Islet of Langerhans (tissue), 1 donor: ENCODE data around the gene MID1.

Source experiments
- FAIRE-seq: peaks from one replicate; lab custom pipeline; 2011; peaks lifted over from hg19 to GRCh38; lab: Jason Lieb, UNC

The MID1 gene

DNA sequence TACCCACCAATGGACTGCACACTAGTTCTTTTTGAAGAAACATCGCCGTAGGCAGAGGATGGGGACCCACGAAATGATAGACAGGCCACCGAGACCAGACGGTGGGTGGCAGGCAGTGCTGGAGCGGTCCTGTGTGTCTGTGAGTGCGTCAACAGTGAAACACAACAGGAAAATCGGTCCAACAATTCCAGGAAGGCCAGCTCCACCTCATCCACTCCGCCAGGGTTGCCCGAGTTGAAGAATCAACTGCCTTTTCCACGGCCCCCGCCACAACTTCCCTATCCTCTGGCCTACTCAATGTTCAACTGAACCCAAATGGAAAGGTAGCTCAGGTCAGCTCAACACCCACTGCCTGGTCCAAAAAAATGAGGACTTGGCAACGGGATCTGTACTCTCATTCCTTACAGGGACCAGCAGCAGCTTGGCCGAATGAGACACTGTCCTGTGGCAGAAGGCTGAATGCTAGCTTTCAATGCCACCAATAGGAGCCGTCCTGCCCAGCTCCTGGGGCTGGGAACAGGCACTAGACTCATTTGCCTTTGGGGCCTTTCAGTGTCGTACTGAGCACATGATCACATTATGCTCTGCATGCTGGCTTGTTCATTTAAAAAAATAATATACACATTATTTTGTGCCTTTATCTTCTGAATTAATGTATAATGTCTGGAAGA lies 43.5 kb downstream of the MID1 start:
- no peak for FAIRE-seq

DNA sequence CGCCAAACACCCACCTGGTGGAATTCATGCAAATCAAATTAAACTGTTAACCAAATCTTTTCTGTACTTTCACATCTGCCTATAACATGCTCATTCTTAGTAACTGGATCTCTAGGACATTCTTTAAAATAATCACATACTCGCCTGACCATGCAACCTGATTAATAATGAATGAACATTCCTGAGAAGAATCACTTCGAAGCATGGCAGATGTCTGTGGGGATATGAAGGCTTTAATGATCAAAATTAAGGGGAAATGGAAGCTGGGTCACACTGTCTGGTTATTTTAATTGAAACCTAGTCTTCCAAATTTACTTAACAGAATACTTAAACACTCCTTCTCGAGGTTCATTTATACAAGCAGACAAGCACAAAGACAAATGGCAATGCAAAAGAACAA lies 44.2 kb downstream of the MID1 start:
- no peak for FAIRE-seq

DNA sequence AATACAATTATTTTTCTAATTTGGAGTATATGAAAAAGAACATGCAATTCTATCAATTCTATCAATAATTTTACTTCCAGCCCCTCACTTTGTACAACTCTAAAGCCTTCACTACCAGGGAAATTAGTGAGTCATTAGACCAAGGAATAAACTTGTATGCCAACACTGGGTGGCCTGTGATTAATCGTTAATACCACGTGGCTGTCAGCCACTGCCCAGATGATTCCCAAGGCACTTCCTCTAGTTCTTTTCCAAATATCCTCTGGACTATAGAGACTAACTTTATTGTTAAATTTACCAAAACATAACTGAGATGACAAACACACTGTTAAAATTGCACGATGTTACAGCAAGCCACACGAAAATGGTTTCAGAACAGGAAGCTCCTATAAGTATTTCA lies 45.7 kb downstream of the MID1 start:
- FAIRE-seq: no peak

DNA sequence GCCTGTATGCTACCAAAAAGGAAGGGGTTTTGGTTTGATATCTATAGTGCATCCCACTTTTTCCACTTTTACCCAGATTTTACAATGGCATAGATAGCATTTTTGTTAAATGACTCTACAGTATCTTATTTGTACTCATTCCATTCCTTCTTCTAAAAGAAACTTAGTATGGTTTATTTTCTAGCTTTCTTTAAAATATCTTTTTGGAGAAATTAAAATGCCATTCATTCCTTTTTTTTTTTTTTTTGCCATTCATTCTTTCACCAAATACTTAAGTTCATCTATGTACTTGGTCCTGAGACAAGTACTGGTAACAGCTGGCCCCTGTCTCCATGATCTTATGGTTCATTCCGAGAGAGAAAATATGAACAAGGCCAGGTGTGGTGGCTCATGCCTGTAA lies 49.1 kb downstream of the MID1 start:
- peak; percentile 72 for FAIRE-seq

DNA sequence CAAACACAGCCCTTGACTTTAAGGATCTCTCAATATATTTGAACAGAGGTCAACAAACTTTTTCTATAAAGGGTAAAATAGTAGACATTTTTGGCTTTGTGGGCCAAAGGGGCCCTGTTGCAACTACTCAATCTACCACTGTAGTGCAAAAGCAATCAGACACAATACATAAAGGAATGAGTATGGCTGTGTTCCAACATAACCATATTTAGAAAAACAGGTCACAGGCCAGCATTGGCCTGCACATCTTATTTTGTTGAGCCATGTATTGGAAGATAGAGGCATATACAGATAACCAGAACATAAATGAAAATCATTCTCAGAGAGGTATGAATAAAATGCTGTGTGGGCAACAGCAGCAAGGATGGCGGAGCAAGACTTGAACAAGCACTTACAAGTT lies 49.8 kb downstream of the MID1 start:
- FAIRE-seq: no peak

DNA sequence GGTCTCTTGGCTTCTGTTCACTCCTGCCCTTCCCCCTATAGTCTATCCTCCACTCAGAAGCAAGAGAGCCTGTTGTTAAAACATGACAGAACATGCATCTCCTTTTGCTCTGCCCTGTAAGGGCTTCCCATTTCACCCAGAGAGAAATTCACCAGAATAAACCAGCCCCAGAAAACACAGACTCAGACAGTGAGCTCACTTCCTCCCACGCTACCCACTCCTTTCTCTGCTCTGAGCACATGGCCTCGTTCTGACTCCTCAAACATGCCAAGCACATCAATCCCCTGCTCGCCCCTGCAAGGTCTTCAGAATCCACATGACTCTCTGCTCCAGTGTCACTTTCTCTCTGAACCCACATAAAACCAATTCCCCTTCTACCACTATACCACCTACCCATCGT lies 50.4 kb downstream of the MID1 start:
- no peak for FAIRE-seq

DNA sequence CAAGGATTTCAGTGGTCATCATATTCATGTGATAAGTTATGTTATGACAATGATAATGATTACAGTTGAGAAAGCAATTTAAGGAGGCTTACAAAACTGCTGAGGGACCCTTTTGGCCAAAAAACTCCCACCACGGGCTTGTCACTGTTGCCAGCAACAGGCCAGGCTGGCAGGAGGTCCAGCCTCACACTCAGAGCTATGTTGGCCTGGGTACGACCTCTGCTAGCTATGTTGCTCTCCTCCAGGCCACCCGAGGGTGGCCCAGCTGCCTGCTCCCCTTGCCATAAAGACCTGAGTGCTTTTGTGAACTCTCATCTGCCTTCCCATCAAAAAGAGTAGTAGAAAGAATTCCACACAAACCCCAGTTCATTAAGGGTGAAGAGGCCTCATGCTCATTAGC lies 52.0 kb downstream of the MID1 start:
- no peak for FAIRE-seq

DNA sequence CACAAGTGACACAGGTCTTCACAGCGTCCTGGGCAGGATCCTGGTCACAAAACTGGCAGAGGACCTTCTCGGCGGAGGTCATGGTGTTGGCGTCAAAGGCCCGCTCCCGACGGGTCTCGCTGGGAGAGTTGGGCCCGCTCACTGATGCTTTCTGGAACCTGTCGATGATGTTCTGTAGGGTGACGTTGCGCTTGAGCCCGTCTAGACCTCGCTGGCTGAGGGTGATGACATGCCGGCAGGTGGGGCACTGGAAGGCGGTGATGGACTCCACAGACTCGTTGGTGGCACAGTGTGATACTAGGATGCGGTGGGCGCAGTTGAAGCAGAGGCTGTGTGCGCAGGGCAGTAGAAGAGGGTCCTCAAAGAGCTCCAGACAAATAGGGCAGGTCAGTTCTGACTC lies 53.2 kb downstream of the MID1 start:
- no peak for FAIRE-seq

DNA sequence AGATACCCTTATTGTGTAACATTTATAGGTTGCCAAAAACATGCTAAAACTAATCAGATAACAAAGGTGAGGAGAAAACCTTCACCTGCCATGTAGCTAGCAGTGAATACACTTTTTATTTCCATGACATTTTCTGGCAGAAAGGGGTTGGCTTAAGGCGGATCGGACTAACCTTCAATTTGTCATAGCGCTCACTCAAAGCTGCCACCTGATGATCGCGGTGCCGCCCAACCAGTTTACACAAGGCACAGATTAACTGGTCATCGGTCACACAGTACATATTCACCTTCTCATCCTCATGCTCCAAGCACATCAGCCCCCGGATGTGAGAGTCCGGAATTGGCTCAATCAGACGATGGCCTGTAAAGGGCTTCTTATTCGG lies 53.7 kb downstream of the MID1 start:
- peak; percentile 36 for FAIRE-seq

DNA sequence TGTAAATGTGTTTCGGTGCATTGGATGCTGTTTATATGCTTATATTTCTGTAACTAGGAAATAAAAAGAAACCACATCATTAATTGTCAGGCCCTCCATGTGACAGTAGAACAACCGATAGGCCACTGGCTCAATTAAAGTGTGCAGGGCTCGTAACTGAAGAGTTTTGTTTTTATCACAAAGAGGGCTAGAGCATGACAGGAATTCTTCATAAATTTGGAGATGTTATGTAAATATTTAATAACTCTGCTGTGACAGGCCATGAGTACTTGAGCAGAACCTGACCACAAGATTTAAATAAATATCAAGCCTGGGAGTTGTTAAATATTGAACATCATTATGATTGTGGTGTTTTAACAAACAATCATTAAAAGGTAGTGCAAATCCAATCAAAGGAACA lies 55.9 kb downstream of the MID1 start:
- FAIRE-seq: no peak

DNA sequence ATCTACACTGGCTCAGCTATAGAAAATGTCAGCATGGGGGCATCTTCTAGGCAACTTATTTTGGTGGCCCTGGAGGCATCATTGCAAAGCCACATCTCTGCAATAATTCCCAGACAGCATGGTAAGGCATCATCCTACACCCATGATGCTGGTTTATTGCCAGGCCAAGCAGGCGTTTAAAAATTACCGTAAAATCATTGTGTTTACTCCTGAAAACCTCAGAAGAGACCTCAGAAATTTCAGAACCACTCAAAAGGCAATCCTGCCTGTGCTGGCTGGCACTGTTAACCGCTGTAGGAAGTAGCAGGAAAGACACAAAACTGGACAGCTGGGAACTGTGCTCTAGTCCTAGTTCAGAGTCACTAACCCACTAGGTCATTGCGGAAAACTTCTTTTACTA lies 63.2 kb downstream of the MID1 start:
- FAIRE-seq: no peak

DNA sequence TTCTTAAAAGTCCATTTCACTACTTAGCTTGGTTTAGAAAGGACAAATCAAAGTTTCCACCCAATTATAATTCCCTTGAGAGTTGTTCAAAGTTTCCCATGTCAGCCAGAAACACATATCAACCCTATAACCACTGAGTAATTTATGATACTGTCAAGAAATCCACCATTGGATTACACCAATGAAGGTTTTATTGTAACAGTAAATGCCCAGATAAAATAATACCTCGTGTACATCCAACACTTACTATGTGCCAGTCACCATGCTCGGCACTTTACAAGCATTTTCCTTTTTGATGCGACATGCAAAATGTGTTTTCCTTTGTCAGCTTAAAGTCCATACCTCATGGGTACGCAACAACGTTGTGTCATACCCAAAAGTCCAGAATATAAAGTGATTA lies 64.0 kb downstream of the MID1 start:
- FAIRE-seq: no peak

DNA sequence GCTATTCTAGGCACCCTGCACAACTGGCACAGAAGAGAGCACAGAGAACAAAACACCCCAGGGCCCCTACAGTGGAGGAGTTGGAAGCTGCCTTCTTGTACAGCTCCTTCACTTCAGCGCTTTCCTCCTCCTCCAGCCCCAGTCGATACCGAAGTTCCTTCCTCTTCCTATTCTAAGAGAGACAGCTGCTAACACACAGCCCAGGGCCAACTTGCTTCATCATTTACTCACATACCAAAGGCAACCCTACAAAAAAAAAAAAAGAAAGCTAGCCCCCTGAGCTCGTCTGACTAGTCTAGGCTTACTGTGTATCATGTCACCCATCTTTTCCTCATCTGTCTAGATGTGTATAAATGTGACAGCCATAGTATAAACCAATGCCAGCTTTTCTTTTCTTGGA lies 64.5 kb downstream of the MID1 start:
- no peak for FAIRE-seq

DNA sequence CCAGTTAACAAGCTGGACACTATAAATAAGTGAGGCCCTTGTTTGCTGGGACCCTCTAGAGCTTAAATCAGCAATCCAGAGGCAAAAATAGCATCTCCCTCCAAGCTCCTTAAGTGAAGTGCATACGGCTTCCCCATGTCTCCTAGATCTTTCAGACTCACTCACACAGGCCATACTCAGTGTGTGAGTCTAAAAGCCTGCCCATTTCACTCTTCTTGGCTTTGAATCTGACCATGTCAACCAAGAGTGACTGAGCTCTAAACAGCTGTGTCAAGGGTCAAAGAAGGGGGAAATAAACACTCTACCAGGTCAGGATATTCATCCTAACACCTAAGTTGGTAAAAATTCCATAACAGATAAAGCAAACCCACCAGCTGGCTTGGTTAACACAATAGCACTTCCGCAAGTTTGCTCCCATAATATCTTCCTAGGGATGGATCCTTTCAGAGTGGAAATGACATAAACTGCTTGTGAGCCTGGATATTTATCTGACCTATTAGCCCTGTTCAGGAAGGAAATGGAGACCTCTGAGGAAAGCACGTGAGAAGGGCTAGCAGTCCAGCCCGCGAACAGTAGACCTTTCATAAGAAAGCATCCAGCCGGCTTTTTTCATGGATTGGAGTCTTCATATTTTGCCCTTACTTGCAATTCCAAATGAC lies 65.6 kb downstream of the MID1 start:
- no peak for FAIRE-seq

DNA sequence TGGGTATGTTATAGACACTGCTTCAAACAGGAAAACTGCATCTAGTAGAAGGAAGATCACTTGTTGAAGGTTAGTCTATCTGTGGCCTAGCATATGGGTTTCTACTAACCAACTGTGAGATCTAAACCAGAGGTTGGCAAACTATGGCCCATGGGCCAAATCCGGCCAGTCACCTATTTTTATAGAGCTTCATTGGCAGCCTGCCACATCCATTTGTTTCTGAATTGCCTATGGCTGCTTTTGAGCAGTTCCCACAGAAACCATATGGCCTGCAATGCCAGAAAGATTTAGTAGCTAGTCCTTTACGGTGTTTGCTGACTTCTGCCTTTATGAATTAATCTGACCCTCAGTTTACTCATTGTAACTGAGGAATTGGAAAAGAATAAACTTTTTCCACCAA lies 71.1 kb downstream of the MID1 start:
- no peak for FAIRE-seq

DNA sequence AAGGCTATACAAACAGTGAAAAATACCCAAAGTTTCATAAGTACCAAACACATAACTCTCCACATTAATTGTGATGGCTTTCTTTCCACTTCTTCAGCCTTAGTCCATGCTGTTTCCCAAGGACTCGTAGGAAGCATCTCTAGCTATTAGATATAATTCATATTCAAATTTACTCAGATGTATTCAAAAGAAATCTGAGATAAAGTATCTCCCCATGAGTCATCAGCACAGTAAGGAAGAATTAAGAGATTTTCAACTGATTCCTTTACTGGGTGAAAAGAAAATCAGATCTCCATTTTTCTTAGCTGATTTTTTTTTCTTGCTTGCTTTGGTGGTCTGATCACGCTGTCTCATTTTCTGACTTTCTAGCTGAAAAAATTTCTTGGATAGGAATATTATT lies 71.7 kb downstream of the MID1 start:
- no peak for FAIRE-seq

DNA sequence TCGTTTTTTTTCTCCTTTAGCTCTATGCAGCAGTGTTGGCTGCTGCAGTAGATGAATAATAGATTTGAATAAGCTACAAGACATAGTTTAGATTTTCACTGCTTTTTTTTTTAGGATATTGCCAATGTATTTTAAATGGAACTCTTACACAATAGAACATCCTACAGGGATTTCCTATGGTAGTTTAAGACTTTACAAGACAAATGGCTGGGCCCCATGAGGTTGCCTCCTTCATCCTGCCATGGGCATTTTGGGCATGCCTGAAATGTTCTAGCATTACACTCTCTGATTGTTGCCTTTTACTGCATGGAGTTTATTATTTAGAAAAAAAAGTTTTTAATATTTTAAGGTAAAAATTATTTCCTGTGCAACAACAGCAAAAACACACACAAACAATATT lies 74.5 kb downstream of the MID1 start:
- no peak for FAIRE-seq

DNA sequence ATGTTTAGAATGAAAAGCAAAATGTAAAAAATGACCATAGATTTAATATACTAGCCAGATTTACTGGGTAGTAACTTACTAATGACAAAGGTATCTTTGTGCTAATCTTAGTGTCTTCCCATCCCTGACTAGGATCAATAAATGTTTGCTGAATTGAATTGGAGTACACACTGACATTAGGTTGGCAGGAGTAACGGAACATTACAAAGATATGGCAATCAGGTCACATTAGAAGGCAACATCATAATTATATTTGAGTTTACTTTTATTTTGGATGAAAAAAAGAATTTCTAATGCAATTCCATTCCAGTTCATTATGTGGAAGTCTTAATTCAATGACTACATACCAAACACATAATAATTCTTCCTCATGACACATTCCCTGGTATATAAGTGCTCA lies 77.8 kb downstream of the MID1 start:
- FAIRE-seq: no peak

DNA sequence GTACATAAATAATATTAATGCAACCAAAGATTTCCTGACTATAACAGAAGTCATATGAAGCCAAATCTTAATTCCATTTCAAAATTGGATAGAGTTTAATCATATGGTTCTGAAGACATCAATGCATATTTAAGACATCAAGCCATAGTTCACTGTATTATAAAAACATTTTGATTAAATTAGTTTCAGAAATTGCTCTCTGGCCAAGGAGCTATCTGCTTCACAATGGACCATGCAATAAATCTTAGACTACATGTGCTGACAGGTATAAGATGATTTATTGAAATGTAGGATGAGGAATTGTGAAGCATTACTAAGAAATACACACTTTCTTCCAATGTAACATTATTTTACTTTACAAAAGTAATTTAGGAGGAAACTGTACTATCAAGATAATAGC lies 81.6 kb downstream of the MID1 start:
- no peak for FAIRE-seq

DNA sequence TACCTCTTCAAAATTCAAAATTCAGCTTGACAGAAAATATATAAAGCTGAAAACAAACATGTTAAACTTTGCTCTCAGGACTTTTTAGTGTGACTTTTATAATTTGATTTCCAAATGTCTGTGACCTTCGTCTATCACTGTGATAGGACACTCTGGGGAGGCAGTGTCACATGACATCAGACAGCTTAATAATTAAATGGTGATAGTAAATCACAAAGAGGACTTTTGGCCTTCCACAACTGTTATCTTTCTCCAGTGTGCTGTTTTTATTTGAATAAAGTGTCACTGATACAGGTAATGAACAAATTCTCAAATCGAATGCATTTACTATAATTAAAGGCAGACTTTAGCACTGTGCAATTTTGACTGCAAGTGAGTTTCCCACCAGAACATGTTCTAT lies 83.1 kb downstream of the MID1 start:
- FAIRE-seq: no peak

DNA sequence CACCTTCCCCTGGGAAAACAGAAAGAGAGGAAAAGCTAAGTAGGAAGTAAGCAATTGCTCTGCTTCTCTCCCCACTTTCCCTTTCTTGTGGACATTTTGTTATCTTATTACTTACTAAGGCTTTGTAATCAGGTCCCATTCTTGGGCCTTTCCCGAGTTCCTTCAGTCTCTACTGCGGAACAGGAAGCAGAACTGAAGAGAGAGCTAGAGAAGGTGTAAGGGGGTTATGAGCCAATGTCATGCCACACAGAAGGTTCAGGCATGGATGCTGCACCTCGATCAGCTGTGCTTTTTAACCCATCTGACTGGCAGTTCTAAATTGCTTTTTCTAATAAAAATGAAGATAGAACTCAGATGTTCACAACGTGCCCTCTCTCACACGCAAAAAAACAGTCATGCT lies 83.6 kb downstream of the MID1 start:
- no peak for FAIRE-seq

DNA sequence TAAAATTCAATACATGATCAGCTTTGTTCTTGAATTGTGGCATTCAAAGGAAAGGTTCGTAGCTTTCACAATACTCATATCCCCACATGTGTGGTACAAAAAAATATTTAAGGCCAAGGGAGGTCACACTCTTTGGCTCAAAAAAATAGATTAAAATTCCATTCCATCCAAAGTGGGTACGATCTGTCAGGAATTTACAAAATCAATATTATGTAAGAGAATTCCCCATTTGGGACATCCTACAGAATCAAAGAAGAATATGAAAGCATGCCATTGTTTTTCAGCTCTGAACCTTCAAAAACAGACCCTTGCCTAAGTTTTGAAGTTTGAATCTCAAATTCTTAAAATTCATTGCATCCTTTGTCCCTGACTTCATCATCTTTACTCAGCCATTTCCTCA lies 85.8 kb downstream of the MID1 start:
- no peak for FAIRE-seq

DNA sequence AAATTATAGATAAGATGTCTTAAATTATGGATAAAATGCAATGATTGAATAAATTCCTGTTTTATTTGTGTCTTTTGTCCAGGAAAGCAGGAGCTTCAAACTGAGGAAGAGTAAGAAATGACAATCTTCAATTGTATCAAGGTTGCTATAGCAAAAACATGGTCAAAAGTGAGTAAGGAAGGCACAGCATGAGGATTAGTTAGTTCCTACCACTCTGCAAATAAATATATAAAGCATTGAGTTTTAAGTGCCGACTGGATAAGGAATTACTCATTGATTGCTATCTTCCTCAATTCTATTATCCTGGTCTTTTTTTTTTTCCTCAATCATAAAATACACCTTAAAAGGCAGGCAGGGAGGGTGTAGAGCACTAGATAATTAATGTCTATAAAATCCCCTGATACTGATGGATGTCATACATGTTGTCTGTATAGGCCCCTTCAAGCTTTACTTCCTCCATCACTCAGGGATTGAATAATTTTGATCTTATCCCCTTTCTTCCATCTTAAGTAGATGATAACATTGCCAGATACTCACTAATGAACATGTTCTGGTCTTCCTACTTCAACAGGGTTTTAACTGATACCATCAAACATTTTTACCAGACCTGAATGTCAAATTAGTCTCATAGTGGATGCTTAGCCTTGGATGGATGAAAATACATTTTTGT lies 86.6 kb downstream of the MID1 start:
- FAIRE-seq: no peak

DNA sequence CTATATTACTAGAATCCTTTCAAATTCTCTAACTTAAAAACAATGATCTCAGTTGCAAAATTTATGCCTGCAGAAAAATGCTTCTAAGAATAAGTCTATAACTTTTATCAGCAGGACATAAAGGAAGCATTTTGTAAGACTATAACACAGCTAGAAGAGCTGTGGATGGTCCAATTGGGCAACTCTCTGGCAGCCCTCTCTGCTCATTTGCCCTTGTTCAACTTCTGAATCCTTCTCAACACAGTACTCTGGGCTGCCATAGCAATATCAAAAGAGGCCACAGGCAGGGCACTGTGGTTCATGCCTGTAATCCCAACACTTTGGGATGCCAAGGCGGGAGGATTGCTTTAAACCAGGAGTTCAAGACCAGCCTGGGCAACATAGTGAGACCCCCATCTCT lies 88.5 kb downstream of the MID1 start:
- FAIRE-seq: no peak
